Measurements from ENCODE around the gene HSPA1A.
"Not testable (repeated sequence)": the region's sequence is repeated elsewhere in the genome, so short reads cannot be mapped to it uniquely, and the experiment has no call there.

Gene HSPA1A

DNA sequence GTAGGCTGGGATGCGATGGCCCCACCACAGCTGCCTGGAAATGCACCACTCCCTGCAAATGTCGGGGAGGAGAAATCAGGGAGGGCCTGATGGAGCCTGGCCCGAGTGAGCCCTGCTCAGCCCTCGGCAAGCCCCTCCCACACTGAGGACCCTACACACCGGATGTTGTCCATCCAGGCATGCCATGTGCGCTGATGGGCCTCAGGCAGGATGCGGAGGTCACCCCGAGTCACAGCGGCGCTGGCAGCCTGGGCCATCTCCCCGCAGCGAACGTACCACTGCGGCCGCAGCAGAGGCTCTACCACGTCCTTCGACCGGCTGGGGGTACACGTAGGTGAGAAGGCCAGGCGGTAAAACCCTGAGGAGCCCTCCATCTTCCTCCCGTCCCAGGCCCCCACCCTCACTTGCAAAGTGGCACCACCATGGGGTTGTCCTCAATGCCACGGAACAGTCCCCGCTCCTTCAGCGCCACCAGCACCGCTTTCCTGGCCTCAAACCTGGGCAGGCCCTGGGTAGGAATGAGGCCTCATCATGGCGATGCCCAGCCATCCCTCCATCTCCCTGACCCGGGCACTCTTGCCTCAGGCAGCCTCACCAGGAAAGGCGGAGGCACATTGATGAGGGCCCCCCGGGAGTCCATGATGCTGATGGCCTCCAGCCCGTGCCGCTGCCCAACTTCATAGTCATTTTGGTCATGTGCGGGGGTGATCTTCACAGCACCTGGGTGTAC is 33.1 kb upstream of the HSPA1A start:
- TF ChIP-seq, protein P1, sequence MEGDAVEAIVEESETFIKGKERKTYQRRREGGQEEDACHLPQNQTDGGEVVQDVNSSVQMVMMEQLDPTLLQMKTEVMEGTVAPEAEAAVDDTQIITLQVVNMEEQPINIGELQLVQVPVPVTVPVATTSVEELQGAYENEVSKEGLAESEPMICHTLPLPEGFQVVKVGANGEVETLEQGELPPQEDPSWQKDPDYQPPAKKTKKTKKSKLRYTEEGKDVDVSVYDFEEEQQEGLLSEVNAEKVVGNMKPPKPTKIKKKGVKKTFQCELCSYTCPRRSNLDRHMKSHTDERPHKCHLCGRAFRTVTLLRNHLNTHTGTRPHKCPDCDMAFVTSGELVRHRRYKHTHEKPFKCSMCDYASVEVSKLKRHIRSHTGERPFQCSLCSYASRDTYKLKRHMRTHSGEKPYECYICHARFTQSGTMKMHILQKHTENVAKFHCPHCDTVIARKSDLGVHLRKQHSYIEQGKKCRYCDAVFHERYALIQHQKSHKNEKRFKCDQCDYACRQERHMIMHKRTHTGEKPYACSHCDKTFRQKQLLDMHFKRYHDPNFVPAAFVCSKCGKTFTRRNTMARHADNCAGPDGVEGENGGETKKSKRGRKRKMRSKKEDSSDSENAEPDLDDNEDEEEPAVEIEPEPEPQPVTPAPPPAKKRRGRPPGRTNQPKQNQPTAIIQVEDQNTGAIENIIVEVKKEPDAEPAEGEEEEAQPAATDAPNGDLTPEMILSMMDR (IDR thresholded peaks at IDR 0.05; ENCODE audit: insufficient read depth, missing control alignments): no peak
- FAIRE-seq (no peak), DNase-seq (ENCODE audit: insufficient read length, low spot score) (no peak)

DNA sequence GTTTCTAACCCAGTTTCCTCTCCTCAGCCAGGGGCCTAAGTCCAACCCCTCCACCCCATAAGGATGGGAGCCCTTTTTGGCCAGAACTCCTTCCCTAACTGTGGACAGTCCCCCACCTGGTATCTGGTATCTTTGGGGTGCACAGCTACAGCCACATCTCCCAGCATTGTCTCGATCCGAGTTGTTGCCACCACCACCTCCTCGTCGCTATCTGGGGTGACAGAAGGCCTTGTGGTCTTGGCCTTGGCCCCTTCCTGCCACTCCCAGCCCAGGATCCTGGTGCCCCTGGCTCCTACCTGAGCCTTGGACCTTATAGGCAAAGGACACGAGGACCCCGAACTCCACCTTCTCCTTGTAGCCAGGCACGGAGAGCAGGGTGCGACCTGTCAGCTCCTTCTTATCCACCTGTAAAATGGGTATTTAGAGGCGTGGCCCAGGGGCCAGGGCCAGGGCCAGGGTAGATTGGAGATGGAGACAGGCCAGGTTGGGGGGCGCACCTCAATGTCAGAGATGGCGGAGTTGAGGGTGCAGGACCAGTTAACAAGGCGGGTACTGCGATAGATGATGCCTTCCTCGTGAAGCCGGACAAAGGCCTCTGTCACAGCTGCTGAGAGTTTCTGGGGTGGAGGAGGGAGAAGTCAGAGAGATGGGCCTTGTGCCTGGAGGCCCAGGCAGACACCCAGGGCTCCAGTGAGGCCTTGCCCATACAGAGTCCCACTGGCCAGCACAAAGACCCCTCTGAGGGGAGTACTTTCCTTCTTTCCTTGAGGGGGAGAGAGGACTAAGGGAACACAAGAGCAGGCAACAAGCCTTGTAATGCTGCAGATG is 31.0 kb upstream of the HSPA1A start:
- DNase-seq (ENCODE audit: insufficient read length, low spot score) (no peak), FAIRE-seq (no peak)
- TF ChIP-seq, protein P1 (IDR thresholded peaks at IDR 0.05; ENCODE audit: insufficient read depth, missing control alignments): no peak

DNA sequence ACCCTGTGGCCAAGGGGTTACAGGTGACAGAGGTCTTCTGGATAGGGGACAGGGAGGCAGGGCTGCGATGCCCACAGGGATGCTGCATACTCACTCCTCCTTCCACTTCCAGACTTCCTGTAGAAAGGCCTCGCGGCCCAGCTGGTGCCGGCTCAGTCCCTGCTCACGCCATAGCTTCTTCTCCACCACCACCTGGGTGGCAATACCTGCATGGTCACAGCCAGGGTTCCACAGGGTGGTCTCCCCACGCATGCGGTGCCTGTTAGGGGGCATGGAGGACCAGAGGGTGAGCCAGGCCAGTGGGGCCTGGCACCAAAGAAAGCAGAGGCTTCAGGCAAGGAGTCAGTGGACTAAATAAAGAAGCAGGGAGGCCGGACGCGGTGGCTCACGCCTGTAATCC is 29.9 kb upstream of the HSPA1A start:
- TF ChIP-seq, protein P1 (IDR thresholded peaks at IDR 0.05; ENCODE audit: insufficient read depth, missing control alignments): no peak

DNA sequence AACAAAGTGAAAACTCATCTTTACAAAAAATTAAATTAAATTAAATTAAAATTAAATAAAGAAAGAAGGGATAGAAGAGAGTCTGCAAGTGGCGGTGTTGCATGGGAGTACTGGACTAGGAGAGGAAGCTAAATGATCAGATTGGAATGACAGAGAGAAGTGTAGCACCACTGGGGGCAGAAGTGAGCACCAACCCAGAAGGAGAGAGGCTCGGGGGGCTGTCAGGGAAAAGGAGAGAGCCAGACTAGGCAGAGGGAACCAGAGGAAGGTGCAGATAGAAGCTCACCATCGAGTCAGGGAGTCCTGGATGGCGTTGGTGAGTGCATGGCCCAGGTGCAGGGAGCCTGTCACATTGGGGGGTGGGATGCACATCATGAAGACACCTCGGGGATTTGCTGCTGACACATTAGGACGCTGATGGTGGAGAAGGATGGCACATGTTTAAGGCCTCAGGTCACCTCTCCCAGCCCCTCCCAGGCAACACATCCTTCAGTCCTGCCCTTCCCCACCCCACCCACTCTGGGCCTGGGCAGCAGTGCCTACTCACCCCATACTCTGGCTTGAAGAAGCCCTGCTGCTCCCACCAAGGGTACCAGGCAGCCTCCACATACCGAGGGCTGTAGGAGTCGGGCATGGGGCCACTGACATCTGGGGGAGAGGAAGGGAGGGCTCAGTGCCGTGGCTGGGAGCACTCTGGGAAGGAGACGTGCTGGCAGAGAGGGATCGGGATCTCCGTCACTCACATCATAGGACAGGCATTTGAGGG is 23.8 kb upstream of the HSPA1A start:
- DNase-seq (ENCODE audit: insufficient read length, low spot score) (peak; percentile 92), FAIRE-seq (no peak)
- TF ChIP-seq, protein P1 (IDR thresholded peaks at IDR 0.05; ENCODE audit: insufficient read depth, missing control alignments): peak; percentile 63

More for the DNA sequence above, 29.9 kb upstream of the HSPA1A start:
- no peak for FAIRE-seq
- no peak for DNase-seq (ENCODE audit: insufficient read length, low spot score)

DNA sequence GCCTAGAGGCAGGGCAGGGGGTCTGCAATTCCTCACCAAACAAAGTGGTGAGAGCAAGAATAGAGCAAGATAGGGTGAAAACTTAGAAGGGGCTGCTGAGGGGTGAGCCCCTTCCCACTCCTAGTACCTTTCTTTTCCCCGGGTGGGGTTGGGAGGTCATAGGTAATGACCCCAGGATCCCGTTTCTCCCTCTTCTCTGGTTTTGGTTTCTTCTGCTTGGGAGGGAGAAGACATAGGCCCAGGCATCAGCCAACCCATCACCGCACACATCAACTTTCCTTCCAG is 23.3 kb upstream of the HSPA1A start:
- TF ChIP-seq, protein P1 (IDR thresholded peaks at IDR 0.05; ENCODE audit: insufficient read depth, missing control alignments): no peak
- FAIRE-seq: no peak
- no peak for DNase-seq (ENCODE audit: insufficient read length, low spot score)

DNA sequence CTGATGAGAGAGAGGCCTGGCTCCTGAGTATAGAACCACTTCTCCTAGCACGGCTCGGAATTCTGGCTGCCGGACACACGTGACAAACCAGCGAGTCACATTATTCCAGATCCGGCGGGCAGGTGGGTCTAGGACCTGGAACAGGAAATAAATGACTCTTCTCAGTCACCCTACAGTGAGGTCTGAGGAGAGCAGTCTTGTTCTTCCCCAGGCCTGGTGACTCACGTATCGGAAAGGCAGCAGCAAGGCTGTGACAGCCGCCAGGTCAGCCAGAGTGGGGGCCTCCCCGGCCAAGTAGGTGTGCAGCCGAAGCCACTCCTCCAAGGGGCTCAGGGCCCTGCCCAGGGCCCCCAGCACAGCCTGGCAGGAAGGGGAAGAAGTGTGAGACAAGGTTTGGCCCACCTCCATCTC is 22.6 kb upstream of the HSPA1A start:
- TF ChIP-seq, protein P1 (IDR thresholded peaks at IDR 0.05; ENCODE audit: insufficient read depth, missing control alignments): no peak
- no peak for FAIRE-seq
- DNase-seq (ENCODE audit: insufficient read length, low spot score): no peak

DNA sequence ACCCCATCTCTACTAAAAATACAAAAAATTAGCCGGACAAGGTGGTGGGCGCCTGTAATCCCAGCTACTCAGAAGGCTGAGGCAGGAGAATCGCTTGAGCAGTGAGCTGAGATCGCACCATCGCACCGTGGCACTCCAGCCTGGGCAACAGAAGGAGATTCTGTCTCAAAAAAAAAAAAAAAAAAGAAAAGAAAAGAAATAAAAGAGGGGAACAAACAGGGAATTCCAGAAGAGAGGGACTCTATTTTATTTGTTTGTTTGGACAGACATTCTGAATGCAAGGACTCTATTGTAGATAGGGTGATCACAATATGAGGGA is 21.5 kb upstream of the HSPA1A start:
- not testable (repeated sequence) for FAIRE-seq; DNase-seq (ENCODE audit: insufficient read length, low spot score)
